K562 (cell line): Measurements from ENCODE around the gene RSPH3. TPM values are rescaled to one million over a fixed set of nuclear protein-coding genes. Genes with fewer than 3 reads are reported as not detected.

Source experiments
- ADNP ChIP-seq: fragments of 200-800 bp; sonication (Bioruptor generic); IDR thresholded peaks from 2 replicates; pipeline ENCODE4 v1.6.1; 2016; ENCODE audit warnings: missing genetic modification characterization, missing compliant biosample characterization
- BACH1 ChIP-seq: fragments of 200-800 bp; sonication (Bioruptor generic); IDR thresholded peaks from 2 replicates; pipeline ENCODE4 v1.6.1; 2016; ENCODE audit warnings: missing genetic modification characterization, missing compliant biosample characterization
- FOS ChIP-seq: IDR thresholded peaks from 3 replicates; pipeline ENCODE4 v1.6.1; 2011; ENCODE audit not compliant: insufficient read length; ENCODE audit errors: extremely low read depth
- KHSRP ChIP-seq: fragments of 450-650 bp; IDR thresholded peaks from 2 replicates; pipeline ENCODE4 v1.6.1; 2017
- NR2C1 ChIP-seq, 2 experiments: fragments of 450-650 bp; IDR thresholded peaks; 2 replicates each; pipeline ENCODE4 v1.6.1; 2017; ENCODE audit warnings: mild to moderate bottlenecking in 2 of 2, antibody characterized with exemption in 1 of 2, inconsistent platforms in 1 of 2, missing compliant biosample characterization in 1 of 2, missing genetic modification characterization in 1 of 2
- PRMT5 ChIP-seq: sonication (generic); formaldehyde crosslinking; IDR thresholded peaks from 2 replicates; pipeline ENCODE4 v1.5.0; 2020; ENCODE audit warnings: missing genetic modification reagents
- RBM34 ChIP-seq: fragments of 200-400 bp; formaldehyde crosslinking; IDR thresholded peaks from 2 replicates; pipeline ENCODE4 v1.6.1; 2018; ENCODE audit warnings: low read length, borderline replicate concordance; ENCODE audit not compliant: insufficient read depth
- SP1 ChIP-seq: sonication (generic); formaldehyde crosslinking; IDR thresholded peaks from 2 replicates; pipeline ENCODE4 v1.8.1; 2022; ENCODE audit warnings: mild to moderate bottlenecking, missing genetic modification reagents
- SPI1 ChIP-seq: IDR thresholded peaks from 2 replicates; pipeline ENCODE4 v1.6.1; 2011; ENCODE audit warnings: low read depth, low read length, control low read depth, borderline replicate concordance
- STAG1 ChIP-seq: sonication (generic); formaldehyde crosslinking; IDR thresholded peaks from 2 replicates; pipeline ENCODE4 v1.5.0; 2020; ENCODE audit warnings: missing genetic modification reagents, borderline replicate concordance
- TEAD2 ChIP-seq: fragments of 450-650 bp; IDR thresholded peaks from 2 replicates; pipeline ENCODE4 v1.6.1; 2016; ENCODE audit warnings: missing genetic modification characterization, control low read depth, missing compliant biosample characterization
- ZNF146 ChIP-seq: IDR thresholded peaks from one replicate; pipeline ENCODE4 v1.6.1; 2018; ENCODE audit warnings: missing compliant biosample characterization; ENCODE audit not compliant: unreplicated experiment
- ZNF232 ChIP-seq: sonication (generic); formaldehyde crosslinking; IDR thresholded peaks from 2 replicates; pipeline ENCODE4 v1.8.0; 2022; ENCODE audit warnings: mild to moderate bottlenecking, missing genetic modification reagents
- ZNF589 ChIP-seq: fragments of 200-800 bp; sonication (Bioruptor generic); IDR thresholded peaks from 2 replicates; pipeline ENCODE4 v1.6.1; 2016; ENCODE audit warnings: low read depth, missing genetic modification characterization, missing compliant biosample characterization
- polyA plus RNA-seq, 8 experiments: library from polyadenylated mRNA; depleted of rRNA in 4 of 8; stranded (reverse) in 5 of 8; unstranded in 3 of 8; fragments of >200 nt; fragmentation: Nextera tagmentation in 2 of 8; fragmentation: Illumina TruSeq in 1 of 8; extraction: Ambion mirVana in 2 of 8; extraction: Trizol in 1 of 8; gene quantifications; 2 replicates each; pipeline versions ENCODE4 v1.2.1 to v1.2.3, GENCODE V29; 2011 to 2014; ENCODE audit warnings: inconsistent platforms in 1 of 8, missing spikeins in 1 of 8
- total RNA-seq, 7 experiments: library from RNA; depleted of rRNA in 6 of 7; stranded (reverse); fragments of >200 nt in 6 of 7; fragmentation: Illumina TruSeq in 2 of 7; extraction: Trizol in 2 of 7; gene quantifications; 2 replicates each; pipeline versions ENCODE4 v1.2.1 to v1.2.3, GENCODE V29; 2011 to 2021; ENCODE audit warnings: low replicate concordance in 1 of 7
- TF ChIP-seq, protein P1 (sequence below): sonication (generic); formaldehyde crosslinking; IDR thresholded peaks from 2 replicates; pipeline ENCODE4 v1.4.0; 2020; ENCODE audit warnings: mild to moderate bottlenecking, missing genetic modification reagents
- TF ChIP-seq, protein P2 (sequence below): IDR thresholded peaks from 2 replicates; pipeline ENCODE4 v1.6.1; 2011; ENCODE audit warnings: borderline replicate concordance, low read depth, mild to moderate bottlenecking, moderate library complexity, low read length; ENCODE audit not compliant: insufficient read depth, poor library complexity, severe bottlenecking
- TF ChIP-seq, protein P3 (sequence below): fragments of 250-450 bp; sonication (Bioruptor Pico); IDR thresholded peaks from 2 replicates; pipeline ENCODE4 v1.8.0; 2021; ENCODE audit warnings: moderate library complexity, mild to moderate bottlenecking, inconsistent platforms
- TF ChIP-seq, protein P4 (sequence below): IDR thresholded peaks from 3 replicates; pipeline ENCODE4 v1.6.1; 2011; ENCODE audit warnings: borderline replicate concordance, mild to moderate bottlenecking, moderate library complexity; ENCODE audit not compliant: insufficient read length; ENCODE audit errors: extremely low read depth

Gene RSPH3
- total and polyA plus RNA-seq, 9 of the 15 experiments (the other 6 are each of a cell fraction or from before 2014, with no cell fraction given), result 0.52 to 2.9 (median 1.5) TPM

DNA sequence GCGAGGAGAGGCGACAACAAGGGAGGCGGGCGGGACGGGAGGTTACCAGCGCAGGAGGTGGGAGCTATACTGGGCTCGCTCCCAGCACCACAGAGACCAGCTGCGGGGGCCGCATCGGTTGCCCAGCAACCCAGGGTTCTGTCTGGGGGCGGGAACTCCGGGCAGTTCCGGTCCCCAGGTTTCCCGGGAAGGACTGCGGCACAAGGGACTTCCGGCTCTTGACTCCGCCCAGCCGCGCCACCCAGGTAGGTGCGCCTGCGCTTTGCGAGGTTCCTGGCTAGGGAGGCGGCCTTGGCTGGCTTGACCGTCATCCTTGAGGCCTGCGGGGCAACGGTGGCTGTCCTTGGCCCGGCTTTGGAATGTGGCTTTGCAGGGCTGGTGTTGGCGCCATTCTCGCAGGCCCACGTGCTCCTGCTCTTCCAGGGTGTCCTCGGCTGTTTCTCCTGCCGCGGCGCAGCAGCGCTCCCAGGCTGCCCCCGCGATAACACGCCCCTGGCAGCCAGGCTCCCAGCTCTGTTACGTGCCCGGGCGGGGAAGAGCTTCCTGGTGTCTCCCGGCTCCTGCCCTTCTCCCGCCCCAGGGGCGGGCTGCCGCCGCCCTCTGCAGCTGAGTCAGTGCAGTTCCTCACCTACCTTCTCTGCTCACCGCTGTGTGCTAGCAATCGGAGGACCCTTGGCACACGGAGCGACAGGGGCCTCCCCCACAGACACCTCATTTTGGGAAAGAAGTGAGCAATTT lies at the start of gene RSPH3 (continued):
- no peak for TF ChIP-seq RBM34
- TF ChIP-seq, protein P1, sequence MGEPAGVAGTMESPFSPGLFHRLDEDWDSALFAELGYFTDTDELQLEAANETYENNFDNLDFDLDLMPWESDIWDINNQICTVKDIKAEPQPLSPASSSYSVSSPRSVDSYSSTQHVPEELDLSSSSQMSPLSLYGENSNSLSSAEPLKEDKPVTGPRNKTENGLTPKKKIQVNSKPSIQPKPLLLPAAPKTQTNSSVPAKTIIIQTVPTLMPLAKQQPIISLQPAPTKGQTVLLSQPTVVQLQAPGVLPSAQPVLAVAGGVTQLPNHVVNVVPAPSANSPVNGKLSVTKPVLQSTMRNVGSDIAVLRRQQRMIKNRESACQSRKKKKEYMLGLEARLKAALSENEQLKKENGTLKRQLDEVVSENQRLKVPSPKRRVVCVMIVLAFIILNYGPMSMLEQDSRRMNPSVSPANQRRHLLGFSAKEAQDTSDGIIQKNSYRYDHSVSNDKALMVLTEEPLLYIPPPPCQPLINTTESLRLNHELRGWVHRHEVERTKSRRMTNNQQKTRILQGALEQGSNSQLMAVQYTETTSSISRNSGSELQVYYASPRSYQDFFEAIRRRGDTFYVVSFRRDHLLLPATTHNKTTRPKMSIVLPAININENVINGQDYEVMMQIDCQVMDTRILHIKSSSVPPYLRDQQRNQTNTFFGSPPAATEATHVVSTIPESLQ (CRISPR knock-in tag), result peak; percentile 82; the same call in 1 of the 2 replicates
- TF ChIP-seq, protein P2, sequence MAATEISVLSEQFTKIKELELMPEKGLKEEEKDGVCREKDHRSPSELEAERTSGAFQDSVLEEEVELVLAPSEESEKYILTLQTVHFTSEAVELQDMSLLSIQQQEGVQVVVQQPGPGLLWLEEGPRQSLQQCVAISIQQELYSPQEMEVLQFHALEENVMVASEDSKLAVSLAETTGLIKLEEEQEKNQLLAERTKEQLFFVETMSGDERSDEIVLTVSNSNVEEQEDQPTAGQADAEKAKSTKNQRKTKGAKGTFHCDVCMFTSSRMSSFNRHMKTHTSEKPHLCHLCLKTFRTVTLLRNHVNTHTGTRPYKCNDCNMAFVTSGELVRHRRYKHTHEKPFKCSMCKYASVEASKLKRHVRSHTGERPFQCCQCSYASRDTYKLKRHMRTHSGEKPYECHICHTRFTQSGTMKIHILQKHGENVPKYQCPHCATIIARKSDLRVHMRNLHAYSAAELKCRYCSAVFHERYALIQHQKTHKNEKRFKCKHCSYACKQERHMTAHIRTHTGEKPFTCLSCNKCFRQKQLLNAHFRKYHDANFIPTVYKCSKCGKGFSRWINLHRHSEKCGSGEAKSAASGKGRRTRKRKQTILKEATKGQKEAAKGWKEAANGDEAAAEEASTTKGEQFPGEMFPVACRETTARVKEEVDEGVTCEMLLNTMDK, result no peak
- TF ChIP-seq, protein P3, sequence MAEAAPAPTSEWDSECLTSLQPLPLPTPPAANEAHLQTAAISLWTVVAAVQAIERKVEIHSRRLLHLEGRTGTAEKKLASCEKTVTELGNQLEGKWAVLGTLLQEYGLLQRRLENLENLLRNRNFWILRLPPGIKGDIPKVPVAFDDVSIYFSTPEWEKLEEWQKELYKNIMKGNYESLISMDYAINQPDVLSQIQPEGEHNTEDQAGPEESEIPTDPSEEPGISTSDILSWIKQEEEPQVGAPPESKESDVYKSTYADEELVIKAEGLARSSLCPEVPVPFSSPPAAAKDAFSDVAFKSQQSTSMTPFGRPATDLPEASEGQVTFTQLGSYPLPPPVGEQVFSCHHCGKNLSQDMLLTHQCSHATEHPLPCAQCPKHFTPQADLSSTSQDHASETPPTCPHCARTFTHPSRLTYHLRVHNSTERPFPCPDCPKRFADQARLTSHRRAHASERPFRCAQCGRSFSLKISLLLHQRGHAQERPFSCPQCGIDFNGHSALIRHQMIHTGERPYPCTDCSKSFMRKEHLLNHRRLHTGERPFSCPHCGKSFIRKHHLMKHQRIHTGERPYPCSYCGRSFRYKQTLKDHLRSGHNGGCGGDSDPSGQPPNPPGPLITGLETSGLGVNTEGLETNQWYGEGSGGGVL, result no peak
- TF ChIP-seq ADNP (tag), result no peak
- TF ChIP-seq KHSRP, result no peak
- no peak for TF ChIP-seq PRMT5 (CRISPR knock-in tag)
- no peak for TF ChIP-seq ZNF146
- no peak for TF ChIP-seq FOS
- peak; percentile 36; the same call in 1 of the 2 replicates for TF ChIP-seq NR2C1 (IDR thresholded peaks at IDR 0.05)
- TF ChIP-seq NR2C1 (tag; IDR thresholded peaks at IDR 0.05), result peak; percentile 56
- peak; percentile 96 for TF ChIP-seq SP1 (CRISPR knock-in tag)
- TF ChIP-seq ZNF232 (CRISPR knock-in tag), result no peak
- TF ChIP-seq STAG1 (CRISPR knock-in tag), result no peak
- peak; percentile 73; the same call in 1 of the 2 replicates for TF ChIP-seq TEAD2 (tag)
- no peak for TF ChIP-seq BACH1 (tag)
- TF ChIP-seq, protein P4, sequence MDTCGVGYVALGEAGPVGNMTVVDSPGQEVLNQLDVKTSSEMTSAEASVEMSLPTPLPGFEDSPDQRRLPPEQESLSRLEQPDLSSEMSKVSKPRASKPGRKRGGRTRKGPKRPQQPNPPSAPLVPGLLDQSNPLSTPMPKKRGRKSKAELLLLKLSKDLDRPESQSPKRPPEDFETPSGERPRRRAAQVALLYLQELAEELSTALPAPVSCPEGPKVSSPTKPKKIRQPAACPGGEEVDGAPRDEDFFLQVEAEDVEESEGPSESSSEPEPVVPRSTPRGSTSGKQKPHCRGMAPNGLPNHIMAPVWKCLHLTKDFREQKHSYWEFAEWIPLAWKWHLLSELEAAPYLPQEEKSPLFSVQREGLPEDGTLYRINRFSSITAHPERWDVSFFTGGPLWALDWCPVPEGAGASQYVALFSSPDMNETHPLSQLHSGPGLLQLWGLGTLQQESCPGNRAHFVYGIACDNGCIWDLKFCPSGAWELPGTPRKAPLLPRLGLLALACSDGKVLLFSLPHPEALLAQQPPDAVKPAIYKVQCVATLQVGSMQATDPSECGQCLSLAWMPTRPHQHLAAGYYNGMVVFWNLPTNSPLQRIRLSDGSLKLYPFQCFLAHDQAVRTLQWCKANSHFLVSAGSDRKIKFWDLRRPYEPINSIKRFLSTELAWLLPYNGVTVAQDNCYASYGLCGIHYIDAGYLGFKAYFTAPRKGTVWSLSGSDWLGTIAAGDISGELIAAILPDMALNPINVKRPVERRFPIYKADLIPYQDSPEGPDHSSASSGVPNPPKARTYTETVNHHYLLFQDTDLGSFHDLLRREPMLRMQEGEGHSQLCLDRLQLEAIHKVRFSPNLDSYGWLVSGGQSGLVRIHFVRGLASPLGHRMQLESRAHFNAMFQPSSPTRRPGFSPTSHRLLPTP, result no peak
- TF ChIP-seq ZNF589 (CRISPR knock-in tag), result 0 out of 2 replicates have a peak, but pooled peaks have one; percentile 57
- TF ChIP-seq SPI1, result peak; percentile 70
